Femur (tissue), 1 donor: Measurements from ENCODE around the gene MYPOP.
"Not testable (repeated sequence)": the region's sequence is repeated elsewhere in the genome, so short reads cannot be mapped to it uniquely, and the experiment has no call there.

Experiments
- DNase-seq: peaks from one replicate; pipeline ENCODE4 v3.0.0-alpha.2; 2017

Gene MYPOP

DNA sequence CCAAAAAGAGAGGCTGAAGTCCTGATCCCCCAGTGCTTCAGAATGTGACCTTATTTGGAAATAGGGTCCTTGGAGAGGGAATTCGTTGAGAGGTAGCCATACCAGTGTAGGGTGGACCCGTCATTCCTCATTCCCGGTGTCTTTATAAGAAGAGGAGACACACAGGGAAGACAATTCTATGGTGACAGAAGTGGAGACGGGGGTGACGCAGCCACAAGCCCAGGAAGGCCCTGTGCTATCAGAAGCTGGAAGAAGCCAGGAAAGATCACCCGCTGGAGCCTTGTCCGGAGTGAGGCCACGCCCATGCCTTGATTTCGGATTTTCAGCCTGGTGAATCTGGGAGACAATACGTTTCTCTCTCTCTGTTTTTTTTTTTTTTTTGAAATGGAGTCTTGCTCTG is 2.6 kb upstream of the MYPOP start:
- DNase-seq, result no peak

- peak; percentile 100 for DNase-seq
These were observed 525 bp upstream of the MYPOP start for GRCh38 chr19:45902651-45903625.

DNA sequence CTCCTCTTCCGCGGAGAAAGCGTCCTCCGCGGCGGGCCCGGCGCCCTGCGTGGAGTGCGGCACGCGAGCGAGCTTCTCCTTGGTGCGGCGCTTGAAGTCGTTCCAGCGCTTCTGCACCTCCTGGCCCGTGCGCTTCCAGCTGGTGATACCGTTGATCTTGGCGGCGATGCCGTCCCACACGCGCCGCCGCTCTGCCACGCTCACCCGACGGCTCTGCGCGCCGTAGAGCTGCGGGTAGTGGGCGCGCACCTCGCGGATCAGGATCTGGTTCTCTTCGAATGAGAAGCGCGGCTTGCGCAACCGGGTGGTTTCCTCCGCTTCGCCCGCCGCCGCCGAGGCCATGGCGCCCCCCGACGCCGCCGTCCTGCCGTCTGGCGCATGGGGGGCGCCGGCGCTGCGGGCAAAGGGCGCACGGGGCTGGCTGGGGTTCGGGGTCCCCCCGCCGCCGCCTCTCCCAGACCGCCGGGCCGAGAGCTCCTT is 941 bp downstream of the MYPOP start:
- no peak for DNase-seq

- DNase-seq, result no peak
These were observed 1.5 kb downstream of the MYPOP start for GRCh38 chr19:45900738-45901431.

- DNase-seq, result no peak
These were observed 2.4 kb downstream of the MYPOP start for GRCh38 chr19:45899919-45900589.

- DNase-seq, result no peak
These were observed 3.2 kb downstream of the MYPOP start for GRCh38 chr19:45899253-45899652.

DNA sequence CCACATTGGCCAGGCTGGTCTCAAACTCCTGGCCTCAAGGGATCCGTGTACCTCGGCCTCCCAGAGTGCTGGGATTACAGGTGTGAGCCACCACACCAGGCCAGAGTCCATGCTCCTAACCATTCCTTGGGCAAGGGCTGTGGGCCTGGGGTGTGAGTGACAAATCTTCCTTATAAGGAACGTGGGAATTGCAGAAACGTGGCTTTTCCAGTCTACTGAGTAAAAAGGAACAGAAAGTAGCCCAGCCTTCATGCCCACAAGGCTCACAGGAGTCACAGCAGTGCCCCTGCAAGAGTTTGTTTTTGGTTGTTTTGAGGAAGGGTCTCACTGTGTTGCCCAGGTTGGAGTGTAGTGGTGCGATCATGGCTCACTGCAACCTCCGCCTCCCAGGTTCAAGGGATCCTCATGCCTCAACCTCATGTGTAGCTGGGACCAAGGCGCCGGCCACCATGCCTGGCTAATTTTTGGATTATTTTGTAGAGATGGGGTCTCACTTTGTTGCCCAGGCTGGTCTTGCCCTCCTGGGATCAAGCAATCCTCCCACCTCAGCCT is 5.1 kb downstream of the MYPOP start:
- no peak for DNase-seq

DNA sequence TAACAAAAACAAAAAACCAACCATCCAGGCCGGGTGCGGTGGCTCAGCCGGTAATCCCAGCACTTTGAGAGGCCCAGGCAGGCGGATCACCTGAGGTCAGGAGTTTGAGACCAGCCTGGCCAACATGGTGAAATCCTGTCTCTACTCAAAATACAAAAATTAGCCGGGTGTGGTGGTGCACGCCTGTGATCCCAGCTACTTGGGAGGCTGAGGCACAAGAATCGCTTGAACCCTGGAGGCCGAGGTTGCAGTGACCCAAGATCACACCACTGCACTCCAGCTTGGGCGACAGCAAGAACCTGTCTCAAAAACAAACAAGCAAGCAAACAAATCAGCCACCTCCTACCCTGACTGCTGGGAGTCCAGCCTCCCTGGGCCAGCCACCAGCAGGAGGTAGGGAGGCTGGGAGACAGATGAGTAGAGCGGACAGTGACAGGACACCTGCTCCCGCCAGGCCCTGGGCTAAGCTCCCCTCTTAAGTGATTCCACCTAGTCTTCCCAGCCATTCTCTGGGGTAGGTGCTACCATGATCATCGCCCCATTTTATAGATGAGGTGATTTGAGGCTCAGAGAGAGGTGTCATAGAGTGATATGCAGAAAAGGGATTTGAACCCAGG is 6.3 kb downstream of the MYPOP start:
- not testable (repeated sequence) for DNase-seq

- no peak for DNase-seq
These were observed 6.9 kb downstream of the MYPOP start for GRCh38 chr19:45895519-45895972.

DNA sequence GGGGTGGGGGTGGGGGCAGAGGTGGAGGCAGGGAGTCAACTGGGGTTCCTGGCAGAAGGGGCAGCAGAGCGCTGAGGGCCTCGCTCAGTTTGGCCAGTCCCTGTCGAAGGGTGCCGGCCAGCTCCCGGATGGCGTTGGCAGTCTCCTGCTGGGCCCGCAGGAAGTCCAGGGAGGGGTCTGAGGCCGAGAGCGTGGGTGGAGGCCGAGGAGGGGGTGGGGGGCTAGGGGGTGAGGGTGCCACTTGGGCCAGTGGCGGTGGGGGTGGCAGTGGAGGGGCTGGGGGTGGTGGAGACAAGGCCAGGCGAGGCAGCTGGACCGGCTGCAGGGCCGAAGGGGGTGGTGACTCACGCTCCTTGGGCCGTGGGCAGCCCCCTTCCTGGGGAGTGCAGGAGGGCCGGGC is 11.5 kb downstream of the MYPOP start:
- DNase-seq, result no peak

- no peak for DNase-seq
These were observed 13.1 kb downstream of the MYPOP start for GRCh38 chr19:45889210-45889885.

DNA sequence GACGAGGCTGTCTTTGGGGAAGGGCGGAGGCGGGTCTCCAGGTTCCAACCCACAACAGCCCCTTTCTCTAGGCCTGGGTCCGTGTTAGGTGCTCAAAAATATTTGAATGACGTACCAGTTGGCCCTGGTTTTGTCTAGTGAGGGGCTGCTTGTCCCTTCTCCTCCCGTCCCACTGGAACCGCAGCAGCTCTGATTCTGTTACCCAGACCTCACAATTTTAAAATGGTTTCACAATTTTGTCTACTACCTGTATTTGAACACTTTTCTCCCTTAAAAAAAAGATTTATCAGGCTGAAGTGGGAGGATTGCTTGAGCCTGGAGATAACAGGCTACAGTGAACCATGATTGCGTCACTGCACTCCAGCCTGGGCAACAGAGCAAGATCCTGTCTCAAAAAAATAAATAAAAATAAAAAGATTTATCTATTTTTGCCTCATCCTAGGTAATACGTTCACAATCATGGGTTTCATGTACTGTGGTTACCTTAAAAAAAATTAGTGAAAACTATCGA is 15.2 kb downstream of the MYPOP start:
- no peak for DNase-seq

DNA sequence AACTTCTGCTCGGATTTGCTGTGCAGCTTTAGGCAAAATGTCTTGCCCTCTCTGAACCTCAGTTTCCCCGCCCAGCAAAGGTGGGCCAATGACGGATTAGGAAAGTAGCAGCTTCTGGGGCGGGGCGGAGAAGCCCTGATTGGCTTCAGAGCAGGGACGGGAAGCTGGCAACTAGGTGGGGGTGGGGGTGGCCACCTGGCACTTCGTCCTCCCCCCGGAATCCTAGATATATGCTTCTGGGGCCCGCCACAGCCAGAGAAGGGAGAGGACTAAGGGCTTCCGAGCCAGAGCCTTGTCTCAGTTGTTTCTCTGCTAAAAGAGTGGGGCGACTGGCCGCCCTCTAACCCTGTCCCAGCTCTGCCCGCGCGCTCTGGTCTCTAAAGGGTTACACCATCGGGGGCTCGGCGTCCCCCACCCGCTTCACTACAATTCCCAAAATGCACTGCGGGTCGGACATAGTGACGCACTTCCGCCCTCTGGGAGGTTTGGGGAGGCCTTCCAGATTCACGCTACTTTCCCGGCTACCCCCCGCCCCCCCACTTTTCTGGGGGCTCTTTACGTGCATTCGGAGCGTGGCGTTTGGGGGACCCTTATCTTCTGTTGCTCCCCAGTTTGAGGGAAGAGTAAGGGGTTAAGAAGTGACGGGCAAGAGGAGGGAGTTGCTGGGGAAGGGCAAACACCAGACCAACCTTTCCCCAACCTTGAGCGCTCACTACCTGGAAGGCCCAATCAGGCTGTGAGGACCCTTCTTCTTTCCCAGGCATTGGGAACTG is 15.8 kb downstream of the MYPOP start:
- peak; percentile 95 for DNase-seq

DNA sequence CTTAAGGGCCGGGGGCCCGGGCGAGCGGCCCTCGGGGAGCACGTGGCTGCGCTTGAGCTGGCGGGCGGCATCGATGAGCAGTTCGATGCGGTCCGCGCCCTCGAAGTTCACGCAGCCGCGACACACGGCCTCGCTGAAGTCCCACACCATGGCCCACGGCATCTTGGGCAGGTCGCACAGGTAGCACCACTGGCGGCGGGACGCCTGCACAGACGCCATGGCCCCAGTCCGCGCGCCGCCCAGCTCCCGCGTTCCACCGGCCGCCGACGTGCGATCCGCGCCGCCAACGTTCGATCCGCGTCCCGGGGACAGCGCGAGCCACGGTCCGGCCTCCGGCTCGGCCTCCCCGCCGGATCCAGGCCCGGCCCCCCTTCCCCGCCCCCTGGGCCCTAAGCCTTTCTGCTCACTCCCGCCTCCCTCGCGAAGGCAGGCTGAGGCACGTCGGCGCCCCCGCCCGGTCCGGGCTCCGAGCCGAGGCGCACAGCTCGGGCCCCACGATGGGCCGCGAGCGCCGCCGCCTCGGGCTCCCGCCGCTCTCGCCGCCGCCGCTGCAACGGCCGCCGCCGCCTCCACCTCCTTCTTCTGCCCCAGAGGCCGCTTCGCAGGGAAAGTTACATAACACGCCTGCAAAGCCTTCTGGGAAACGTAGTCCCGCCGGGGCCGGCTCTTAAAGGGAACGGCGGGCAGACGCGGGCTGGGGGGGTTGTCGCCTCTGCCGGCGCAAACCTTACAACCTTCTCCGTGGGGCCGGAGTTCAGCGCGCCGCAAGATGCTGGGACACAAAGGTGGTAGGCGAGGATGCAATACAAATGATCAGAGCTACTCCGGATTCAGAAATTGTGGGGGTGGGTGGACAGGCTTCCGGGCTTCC is 16.6 kb downstream of the MYPOP start, which contains the start of gene IRF2BP1:
IRF2BP1 (minus strand) TSS at position 586 of the 871 bp plus-strand sequence; CDS start at position 219, 367 bp downstream.
- peak; percentile 96 for DNase-seq

DNA sequence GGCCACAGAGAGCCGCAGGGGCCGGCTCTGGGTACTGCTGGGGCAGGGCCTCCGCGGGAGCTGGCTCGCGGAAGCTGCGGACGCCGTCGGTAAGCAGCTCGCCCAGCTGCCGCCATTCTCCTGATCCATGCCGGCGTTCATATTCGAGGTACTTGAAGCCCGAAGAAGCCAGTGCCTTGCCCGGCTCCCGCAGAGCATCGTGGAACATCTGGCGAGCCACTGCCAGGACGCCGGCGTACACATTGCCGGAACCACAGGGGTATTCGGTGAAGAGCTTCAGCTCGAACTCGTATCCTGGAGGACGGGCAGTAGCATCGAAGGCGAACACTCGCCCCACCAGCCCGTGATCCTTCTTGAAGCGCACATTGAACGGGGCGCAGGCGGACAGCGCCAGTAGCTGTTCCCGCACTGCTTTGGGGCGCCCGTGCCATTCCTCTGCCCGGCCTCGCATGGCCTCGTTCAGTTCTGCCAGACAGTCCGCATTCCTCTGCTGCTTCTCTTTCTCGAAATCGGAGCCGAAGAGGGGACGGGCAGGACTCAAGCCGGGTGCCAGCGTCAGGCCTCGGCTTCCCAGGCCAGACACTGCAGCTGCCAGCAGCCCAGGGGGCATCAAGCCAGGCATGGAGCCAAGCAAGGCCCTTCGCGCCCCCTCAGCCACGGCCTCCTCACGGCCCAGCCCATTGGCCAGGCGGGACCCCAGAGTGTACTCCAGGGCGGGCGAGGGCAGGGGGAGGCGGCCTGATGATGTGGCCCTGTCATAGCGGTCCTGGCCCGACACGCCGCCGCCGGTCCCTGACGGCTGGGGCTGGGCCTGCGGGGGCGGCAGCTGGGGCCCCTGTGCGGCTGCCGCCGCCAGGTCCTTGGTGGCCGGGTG is 17.5 kb downstream of the MYPOP start:
- DNase-seq, result peak; percentile 60

GRCh38 chr19:45883881-45884681 is 18.3 kb downstream of the MYPOP start:
- no peak for DNase-seq

DNA sequence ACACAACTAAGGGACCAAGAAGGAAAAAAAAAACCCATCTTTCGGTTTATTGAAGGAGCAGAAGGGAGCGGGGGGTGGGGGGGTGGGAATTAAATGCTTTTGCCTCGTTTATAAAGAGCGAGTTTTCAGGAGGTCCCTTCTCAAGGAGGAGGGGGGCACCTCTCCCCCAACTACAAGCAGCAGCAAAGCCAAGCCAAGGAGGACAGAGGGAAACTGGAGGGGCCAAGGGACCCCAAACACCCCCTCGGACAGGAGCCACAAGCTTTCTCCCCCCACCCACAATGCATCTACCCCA is 18.9 kb downstream of the MYPOP start:
- no peak for DNase-seq
